ENCODE results near the gene NHS. TPM values are rescaled to one million over a fixed set of nuclear protein-coding genes. Genes with fewer than 3 reads are reported as not detected.

Gene NHS
- total RNA-seq, 1 experiment from 2014 or later = 3.0 TPM

GRCh38 chrX:17588303-17588702 lies 213.3 kb downstream of the NHS start:
- DNase-seq (ENCODE audit: low spot score) = peak; percentile 43

DNA sequence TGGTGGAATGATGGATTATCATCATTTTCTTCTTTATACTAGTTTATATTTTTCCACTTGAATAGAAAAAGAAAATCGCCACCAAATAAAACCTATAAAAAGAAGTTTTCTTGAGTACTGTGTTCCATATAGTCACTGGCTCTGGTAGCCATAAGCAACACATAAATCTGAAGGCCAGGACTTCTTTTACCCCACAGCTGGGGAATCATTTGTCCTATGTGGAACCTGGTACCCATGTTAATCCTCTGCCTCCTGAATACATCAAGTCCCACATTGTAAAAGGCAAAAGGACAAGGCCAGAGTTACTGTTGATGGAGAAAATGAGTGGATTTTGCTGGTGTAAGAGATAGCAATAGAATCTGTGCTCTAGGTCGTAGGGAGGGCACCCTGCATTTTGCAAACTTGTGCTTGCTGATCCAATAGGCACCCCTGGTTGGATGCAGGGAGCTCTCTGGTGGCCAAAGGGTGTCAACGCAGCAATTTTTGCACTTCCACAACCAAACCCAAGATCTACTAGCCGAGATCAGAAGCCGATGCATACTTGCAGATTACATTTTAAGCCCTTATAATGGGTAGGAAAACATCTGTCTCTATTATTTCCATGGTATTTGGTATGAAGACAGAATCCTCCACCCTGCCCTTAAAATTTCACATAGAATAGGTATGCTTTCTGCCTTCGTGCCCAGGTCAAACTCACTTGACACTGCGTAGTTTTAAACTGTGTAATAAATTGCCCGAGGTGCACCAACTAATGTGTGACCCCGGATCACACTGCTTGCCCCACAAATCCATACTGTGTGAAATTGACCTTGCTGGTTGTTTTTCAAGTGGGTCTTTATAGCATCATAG lies 216.1 kb downstream of the NHS start:
- DNase-seq (ENCODE audit: low spot score) = peak; percentile 74

- DNase-seq (ENCODE audit: low spot score) = peak; percentile 62
These were observed 216.7 kb downstream of the NHS start for GRCh38 chrX:17591741-17592110.

DNA sequence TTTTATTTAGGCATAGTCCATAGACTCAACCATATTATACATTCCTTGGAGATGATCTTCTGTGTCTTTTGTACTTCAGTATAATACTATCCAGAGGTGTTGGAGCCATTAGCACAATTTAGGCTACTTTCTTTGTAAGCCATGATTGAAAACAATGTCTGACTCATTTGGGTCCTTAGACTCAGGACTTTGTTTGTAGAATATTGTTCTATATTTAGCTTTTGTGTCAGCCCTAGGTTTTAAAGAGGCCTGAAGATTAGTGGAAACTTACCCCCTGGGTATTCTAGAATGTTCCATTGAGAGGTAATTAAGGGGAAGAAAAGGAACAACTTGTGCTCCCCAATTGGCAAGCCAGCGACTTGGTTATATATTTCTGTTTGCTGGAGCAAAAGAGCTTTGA lies 217.1 kb downstream of the NHS start:
- peak; percentile 21 for DNase-seq (ENCODE audit: low spot score)

GRCh38 chrX:17594693-17595092 lies 219.7 kb downstream of the NHS start:
- no peak for DNase-seq (ENCODE audit: low spot score)

GRCh38 chrX:17595456-17596035 lies 220.5 kb downstream of the NHS start:
- peak; percentile 86 for DNase-seq (ENCODE audit: low spot score)

DNA sequence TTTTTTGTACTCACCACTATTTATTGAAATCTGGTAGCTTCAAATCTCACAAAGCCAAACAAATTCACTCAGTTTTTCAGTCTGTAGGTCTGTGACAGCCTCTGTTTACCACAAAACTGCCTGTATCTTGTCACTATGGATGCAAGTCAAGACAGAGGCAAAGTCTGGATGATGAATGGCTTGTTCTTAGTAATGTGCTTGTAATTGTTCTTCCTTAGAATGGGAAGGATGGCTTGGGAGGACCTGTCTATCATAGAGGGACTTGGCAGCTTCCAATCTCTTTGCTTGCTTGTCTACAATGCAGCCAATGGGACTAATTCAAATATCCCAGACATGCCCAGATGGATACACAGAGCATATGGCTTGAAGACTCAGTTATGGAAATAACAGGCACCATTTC lies 221.1 kb downstream of the NHS start:
- DNase-seq (ENCODE audit: low spot score) = peak; percentile 19

DNA sequence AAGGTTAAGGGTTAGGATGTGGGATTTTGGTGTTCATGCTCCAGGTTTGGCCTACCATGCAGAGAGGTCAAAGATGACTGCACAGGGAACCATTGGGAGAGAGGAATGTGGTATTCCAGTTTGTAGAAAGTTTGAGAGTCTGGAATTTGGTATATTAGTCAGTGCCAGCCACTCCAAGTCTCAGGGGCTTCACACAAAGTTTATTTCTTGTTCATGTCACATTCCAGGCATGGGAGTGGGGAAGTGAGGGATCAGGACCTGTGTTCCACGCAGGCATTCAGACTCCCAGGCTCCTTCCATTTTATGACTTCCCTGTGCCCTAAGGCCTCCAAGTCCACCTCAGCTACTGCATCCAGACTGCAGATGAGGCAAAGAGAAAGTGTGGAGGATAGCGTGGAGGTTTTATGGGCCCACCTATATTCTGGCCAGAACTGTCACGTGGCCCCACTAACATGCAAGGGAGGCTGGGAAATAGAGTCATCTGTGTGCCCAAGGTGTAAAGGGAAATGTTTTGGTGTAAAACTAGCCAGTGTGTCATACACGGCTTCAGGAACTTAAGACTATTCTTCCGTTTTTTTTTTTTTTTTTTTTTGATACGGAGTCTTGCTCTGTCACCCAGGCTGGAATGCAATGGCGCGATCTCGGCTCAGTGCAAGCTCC lies 221.7 kb downstream of the NHS start:
- DNase-seq (ENCODE audit: low spot score) = no peak

DNA sequence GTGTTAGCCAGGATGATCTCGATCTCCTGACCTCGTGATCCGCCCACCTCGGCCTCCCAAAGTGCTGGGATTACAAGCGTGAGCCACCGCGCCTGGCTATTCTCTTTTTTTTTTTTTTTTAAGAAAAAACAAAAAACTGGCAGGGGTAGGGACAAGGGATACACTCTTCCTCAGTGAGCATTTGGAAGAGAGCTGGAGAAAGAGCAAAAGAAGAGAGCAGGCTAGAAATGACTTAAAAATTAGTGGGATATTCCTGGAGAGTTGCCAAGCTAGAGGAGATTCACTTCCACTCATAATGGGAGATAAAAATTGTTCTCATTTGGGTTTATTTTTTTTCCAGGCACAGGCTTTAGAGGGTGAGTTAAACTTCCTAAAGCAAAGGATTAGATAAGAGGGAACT lies 222.3 kb downstream of the NHS start:
- no peak for DNase-seq (ENCODE audit: low spot score)

GRCh38 chrX:17597836-17598439 lies 222.9 kb downstream of the NHS start:
- DNase-seq (ENCODE audit: low spot score) = no peak

DNA sequence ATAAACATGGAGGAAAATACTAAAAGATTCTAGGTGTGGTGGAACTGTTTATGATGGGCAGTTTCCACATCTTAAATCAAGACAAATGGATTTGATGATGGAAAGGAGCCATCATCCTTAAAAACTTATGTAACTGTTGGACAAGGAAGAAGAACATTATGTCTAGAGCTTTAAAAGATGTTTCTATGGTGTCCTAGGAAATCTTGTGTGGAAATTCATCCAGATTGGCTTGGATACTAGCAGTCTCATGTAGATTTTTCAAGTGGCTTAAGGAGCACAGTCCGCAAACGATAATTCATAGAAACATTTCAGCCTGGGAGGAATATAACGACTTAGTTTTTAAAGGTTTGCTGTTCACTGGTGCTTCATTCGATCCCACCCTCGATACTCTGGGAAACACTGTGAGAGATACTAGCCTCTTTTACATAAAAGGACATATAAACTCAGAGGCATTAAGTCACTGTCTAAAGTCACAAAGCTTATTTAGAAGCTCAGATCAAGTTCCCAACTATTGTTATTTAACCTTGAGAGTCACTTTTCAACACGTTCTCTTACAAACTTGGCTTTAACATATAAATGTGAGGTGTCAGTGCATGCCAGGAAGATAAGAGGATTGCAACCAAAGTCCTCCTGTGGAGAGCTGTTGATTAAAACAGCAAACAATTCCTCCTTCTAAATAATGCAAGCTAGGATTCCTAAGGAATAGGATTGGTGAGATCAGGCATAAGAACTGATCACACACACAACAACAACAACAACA lies 226.6 kb downstream of the NHS start:
- DNase-seq (ENCODE audit: low spot score) = no peak

DNA sequence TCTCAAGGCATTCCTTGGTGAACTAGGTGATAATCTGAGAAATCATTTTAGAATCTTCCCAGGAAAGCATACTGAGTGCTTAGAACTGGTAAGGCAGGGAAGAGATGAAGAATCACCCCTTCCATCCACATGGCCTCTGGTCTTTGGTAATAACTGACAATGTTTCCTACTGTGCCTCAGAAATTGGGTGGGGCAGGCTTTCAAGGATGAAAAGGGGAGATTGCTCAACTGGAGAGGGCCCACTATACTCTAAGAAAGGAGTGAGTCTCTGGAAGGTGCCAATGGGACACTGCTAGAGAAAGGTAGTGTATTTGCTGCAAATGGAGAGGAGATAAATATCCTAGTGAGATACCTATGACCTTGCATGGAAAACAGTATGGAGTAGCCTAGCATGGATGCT lies 227.2 kb downstream of the NHS start:
- no peak for DNase-seq (ENCODE audit: low spot score)

GRCh38 chrX:17603196-17603595 lies 228.2 kb downstream of the NHS start:
- no peak for DNase-seq (ENCODE audit: low spot score)

- DNase-seq (ENCODE audit: low spot score) = no peak
These were observed 230.7 kb downstream of the NHS start for GRCh38 chrX:17605676-17606075.

DNA sequence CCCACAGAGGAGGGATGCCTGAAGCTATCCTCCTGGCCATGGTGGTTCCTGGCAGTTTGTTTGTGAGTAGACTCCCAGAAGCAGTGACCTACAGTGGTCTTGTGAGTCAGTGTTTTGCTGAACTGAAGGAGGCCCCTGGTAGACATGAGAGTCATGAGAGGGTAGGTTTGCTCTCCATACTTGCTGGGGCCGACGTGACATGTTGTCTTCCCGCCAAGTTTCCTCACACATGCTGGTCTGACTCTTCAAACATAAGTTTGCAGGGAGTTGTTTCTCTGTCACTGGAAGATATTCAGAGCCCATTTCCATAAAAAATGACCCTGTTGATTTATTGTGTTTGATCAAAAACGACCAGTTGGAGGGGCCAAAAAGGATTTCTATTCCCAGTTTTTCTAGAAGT lies 231.2 kb downstream of the NHS start:
- DNase-seq (ENCODE audit: low spot score) = no peak

DNA sequence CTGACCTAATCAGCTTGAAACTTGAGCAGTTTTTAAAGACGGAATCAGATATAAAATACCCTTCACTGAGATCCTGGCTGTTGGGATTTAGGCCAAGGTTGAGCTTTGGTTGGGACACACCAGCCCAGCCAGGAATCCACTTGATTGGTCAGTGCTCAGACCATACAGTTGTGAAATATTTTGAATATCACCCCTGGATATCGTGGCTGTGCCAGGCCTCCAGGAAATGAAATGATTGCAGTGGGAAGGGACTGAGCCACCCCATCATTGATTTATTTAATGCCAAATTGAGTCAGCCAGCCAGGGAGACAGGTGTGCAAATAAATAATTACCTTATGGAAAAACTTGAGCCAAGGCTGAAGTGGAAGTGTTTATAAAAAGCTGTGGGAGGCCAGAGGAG lies 233.9 kb downstream of the NHS start:
- no peak for DNase-seq (ENCODE audit: low spot score)

GRCh38 chrX:17610788-17611187 lies 235.8 kb downstream of the NHS start:
- DNase-seq (ENCODE audit: low spot score) = no peak

- no peak for DNase-seq (ENCODE audit: low spot score)
These were observed 239.1 kb downstream of the NHS start for GRCh38 chrX:17613979-17614588.

DNA sequence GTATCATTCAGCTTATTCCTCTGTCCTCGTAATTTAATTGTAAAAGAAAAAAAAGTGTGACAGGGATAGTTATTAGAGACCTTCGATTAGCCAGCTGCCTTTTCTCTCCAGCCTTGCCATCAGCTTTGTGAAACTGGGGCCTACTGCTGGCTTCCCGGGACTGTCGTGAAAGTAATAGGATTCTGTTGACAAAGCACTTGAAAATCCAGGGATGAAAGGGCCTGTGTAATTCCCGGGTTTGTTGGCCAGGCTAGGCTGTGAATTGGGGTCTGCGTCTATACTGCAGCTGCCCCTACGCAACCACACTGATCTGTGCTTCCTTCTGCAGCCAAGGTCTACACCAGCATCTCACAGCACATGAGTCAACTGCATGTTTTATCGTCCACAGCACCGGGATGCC lies 241.9 kb downstream of the NHS start:
- DNase-seq (ENCODE audit: low spot score) = no peak

DNA sequence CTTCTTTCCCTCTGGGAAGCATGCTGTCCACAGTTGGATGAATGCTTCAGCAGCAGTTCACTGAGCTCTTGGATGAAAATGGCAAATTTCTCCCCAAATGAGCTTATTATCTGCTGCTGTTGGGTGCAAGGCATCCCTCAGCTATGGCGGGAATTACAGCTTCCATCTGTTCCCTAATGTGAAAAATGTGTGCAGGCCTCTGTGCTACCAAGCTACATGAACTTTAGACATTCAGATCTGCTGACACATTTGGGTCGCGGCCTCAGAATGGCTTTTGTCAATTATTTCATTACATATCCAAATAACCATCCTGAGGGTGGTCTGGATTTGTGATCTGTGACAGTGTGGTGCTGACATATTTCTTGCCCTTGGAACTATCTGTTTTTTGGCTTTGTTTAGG lies 242.8 kb downstream of the NHS start:
- no peak for DNase-seq (ENCODE audit: low spot score)

GRCh38 chrX:17621566-17622270 lies 246.7 kb downstream of the NHS start:
- DNase-seq (ENCODE audit: low spot score) = no peak
